HEK293 (cell line): ENCODE data around the gene NABP2.

Experiments used
- EGR2 ChIP-seq: fragments of 450-650 bp; formaldehyde crosslinking; IDR thresholded peaks from 2 replicates; pipeline ENCODE4 v1.5.1; 2016; ENCODE audit warnings: low read depth, missing biosample characterization, missing genetic modification characterization
- GLIS1 ChIP-seq: fragments of 450-650 bp; formaldehyde crosslinking; IDR thresholded peaks from 2 replicates; pipeline ENCODE4 v1.5.1; 2016; ENCODE audit warnings: missing biosample characterization, missing genetic modification characterization
- KLF10 ChIP-seq: fragments of 450-650 bp; IDR thresholded peaks from 2 replicates; pipeline ENCODE4 v1.5.1; 2018; ENCODE audit warnings: missing biosample characterization, mild to moderate bottlenecking, missing genetic modification characterization
- MYNN ChIP-seq: fragments of 450-650 bp; formaldehyde crosslinking; IDR thresholded peaks from 2 replicates; pipeline ENCODE4 v1.5.1; 2016; ENCODE audit warnings: missing biosample characterization, missing genetic modification characterization, borderline replicate concordance
- MZF1 ChIP-seq: fragments of 450-650 bp; formaldehyde crosslinking; IDR thresholded peaks from 2 replicates; pipeline ENCODE4 v1.5.1; 2017; ENCODE audit warnings: missing biosample characterization, missing genetic modification characterization, borderline replicate concordance
- OVOL3 ChIP-seq: fragments of 450-650 bp; formaldehyde crosslinking; IDR thresholded peaks from 2 replicates; pipeline ENCODE4 v1.5.1; 2016; ENCODE audit warnings: missing biosample characterization, missing genetic modification characterization
- SALL2 ChIP-seq: fragments of 450-650 bp; formaldehyde crosslinking; IDR thresholded peaks from 2 replicates; pipeline ENCODE4 v1.5.0; 2017; ENCODE audit warnings: missing biosample characterization, mild to moderate bottlenecking, missing genetic modification characterization, borderline replicate concordance
- SCRT2 ChIP-seq: fragments of 450-650 bp; formaldehyde crosslinking; IDR thresholded peaks from 2 replicates; pipeline ENCODE4 v1.5.1; 2016; ENCODE audit warnings: missing biosample characterization, missing genetic modification characterization
- SP7 ChIP-seq: fragments of 450-650 bp; formaldehyde crosslinking; IDR thresholded peaks from 2 replicates; pipeline ENCODE4 v1.5.1; 2016; ENCODE audit warnings: missing biosample characterization, missing genetic modification characterization
- ZBTB10 ChIP-seq: fragments of 450-650 bp; formaldehyde crosslinking; IDR thresholded peaks from 2 replicates; pipeline ENCODE4 v1.5.1; 2016; ENCODE audit warnings: missing biosample characterization, missing genetic modification characterization
- ZBTB26 ChIP-seq: fragments of 450-650 bp; formaldehyde crosslinking; optimal IDR thresholded peaks from 2 replicates; pipeline ENCODE3; 2016; ENCODE audit warnings: missing biosample characterization, mild to moderate bottlenecking, missing genetic modification characterization
- ZBTB49 ChIP-seq: fragments of 450-650 bp; formaldehyde crosslinking; IDR thresholded peaks from 2 replicates; pipeline ENCODE4 v1.5.1; 2016; ENCODE audit warnings: missing biosample characterization, missing genetic modification characterization, low read depth
- ZNF133 ChIP-seq: fragments of 450-650 bp; formaldehyde crosslinking; IDR thresholded peaks from 2 replicates; pipeline ENCODE4 v1.5.1; 2016; ENCODE audit warnings: missing biosample characterization, missing genetic modification characterization
- ZNF140 ChIP-seq: fragments of 450-650 bp; formaldehyde crosslinking; IDR thresholded peaks from 2 replicates; pipeline ENCODE4 v1.5.1; 2016; ENCODE audit warnings: missing biosample characterization, missing genetic modification characterization
- ZNF184 ChIP-seq: fragments of 450-650 bp; IDR thresholded peaks from 2 replicates; pipeline ENCODE4 v1.5.1; 2018; ENCODE audit warnings: missing biosample characterization, mild to moderate bottlenecking, missing genetic modification characterization
- ZNF211 ChIP-seq: fragments of 450-650 bp; formaldehyde crosslinking; IDR thresholded peaks from 2 replicates; pipeline ENCODE4 v1.5.1; 2016; ENCODE audit warnings: low read depth, missing biosample characterization, missing genetic modification characterization
- ZNF221 ChIP-seq: fragments of 450-650 bp; formaldehyde crosslinking; IDR thresholded peaks from 2 replicates; pipeline ENCODE4 v1.5.1; 2017; ENCODE audit warnings: missing biosample characterization, missing genetic modification characterization, borderline replicate concordance
- ZNF26 ChIP-seq: fragments of 450-650 bp; formaldehyde crosslinking; IDR thresholded peaks from 2 replicates; pipeline ENCODE4 v1.5.1; 2016; ENCODE audit warnings: missing biosample characterization, missing genetic modification characterization
- ZNF48 ChIP-seq: fragments of 450-650 bp; formaldehyde crosslinking; IDR thresholded peaks from 2 replicates; pipeline ENCODE4 v1.5.1; 2016; ENCODE audit warnings: missing biosample characterization, missing genetic modification characterization
- ZNF488 ChIP-seq: fragments of 450-650 bp; formaldehyde crosslinking; IDR thresholded peaks from 2 replicates; pipeline ENCODE4 v1.5.1; 2016; ENCODE audit warnings: missing biosample characterization, missing genetic modification characterization
- ZNF518A ChIP-seq: fragments of 450-650 bp; formaldehyde crosslinking; conservative IDR thresholded peaks from 2 replicates; pipeline ENCODE4 v1.5.1; 2016; ENCODE audit warnings: low read depth, missing biosample characterization, missing genetic modification characterization
- ZNF555 ChIP-seq: fragments of 450-650 bp; formaldehyde crosslinking; conservative IDR thresholded peaks from 2 replicates; pipeline ENCODE4 v1.5.1; 2017; ENCODE audit warnings: missing biosample characterization, mild to moderate bottlenecking, missing genetic modification characterization, inconsistent platforms
- ZNF600 ChIP-seq: fragments of 450-650 bp; formaldehyde crosslinking; IDR thresholded peaks from 2 replicates; pipeline ENCODE4 v1.5.1; 2016; ENCODE audit warnings: missing biosample characterization, missing genetic modification characterization
- ZNF610 ChIP-seq: fragments of 450-650 bp; formaldehyde crosslinking; IDR thresholded peaks from 2 replicates; pipeline ENCODE4 v1.5.1; 2016; ENCODE audit warnings: missing biosample characterization, missing genetic modification characterization, borderline replicate concordance
- ZNF623 ChIP-seq: fragments of 450-650 bp; formaldehyde crosslinking; IDR thresholded peaks from 2 replicates; pipeline ENCODE4 v1.5.1; 2016; ENCODE audit warnings: missing biosample characterization, missing genetic modification characterization
- ZNF664 ChIP-seq: fragments of 450-650 bp; formaldehyde crosslinking; IDR thresholded peaks from 2 replicates; pipeline ENCODE4 v1.5.1; 2016; ENCODE audit warnings: missing biosample characterization, missing genetic modification characterization
- ZNF837 ChIP-seq: fragments of 450-650 bp; formaldehyde crosslinking; IDR thresholded peaks from 2 replicates; pipeline ENCODE4 v1.5.1; 2016; ENCODE audit warnings: missing biosample characterization, missing genetic modification characterization

Gene NABP2

GRCh38 chr12:56219840-56220239 is 4.3 kb upstream of the NABP2 start (continued):
- no peak for TF ChIP-seq KLF10 (tag by site-specific recombination)
- no peak for TF ChIP-seq ZNF48 (tag by site-specific recombination)
- peak; percentile 97 for TF ChIP-seq ZNF518A (tag by site-specific recombination)
- no peak for TF ChIP-seq ZNF837
- no peak for TF ChIP-seq ZBTB26
- no peak for TF ChIP-seq ZBTB49 (tag by site-specific recombination)
- peak; percentile 88 for TF ChIP-seq ZNF623
- no peak for TF ChIP-seq GLIS1 (tag by site-specific recombination)
- no peak for TF ChIP-seq ZNF26 (tag by site-specific recombination)
- TF ChIP-seq ZNF133, result no peak
- TF ChIP-seq EGR2 (tag by site-specific recombination), result no peak
- no peak for TF ChIP-seq ZNF488 (tag by site-specific recombination)
- no peak for TF ChIP-seq SP7
- no peak for TF ChIP-seq ZBTB10
- TF ChIP-seq ZNF600, result no peak
- peak; percentile 97; the same call in 1 of the 2 replicates for TF ChIP-seq ZNF140 (tag by site-specific recombination)
- no peak; the same call in 1 of the 2 replicates for TF ChIP-seq ZNF555 (tag by site-specific recombination)
- no peak; the same call in 1 of the 2 replicates for TF ChIP-seq OVOL3 (tag by site-specific recombination)
- no peak for TF ChIP-seq SCRT2 (tag by site-specific recombination)
- peak; percentile 54; the same call in 1 of the 2 replicates for TF ChIP-seq ZNF610 (tag by site-specific recombination)
- TF ChIP-seq SALL2 (tag by site-specific recombination), result no peak
- TF ChIP-seq ZNF211 (tag by site-specific recombination), result no peak
- TF ChIP-seq ZNF184 (tag by site-specific recombination), result no peak
- TF ChIP-seq MYNN (tag by site-specific recombination), result peak; percentile 60; the same call in 1 of the 2 replicates
- TF ChIP-seq ZNF664, result peak; percentile 86
- TF ChIP-seq ZNF221, result peak; percentile 62; the same call in 1 of the 2 replicates
- TF ChIP-seq MZF1 (tag by site-specific recombination), result peak; percentile 47; the same call in 1 of the 2 replicates
